SK-N-SH (cell line): Measurements from ENCODE around the gene GLTP. TPM values are rescaled to one million over a fixed set of nuclear protein-coding genes. Genes with fewer than 3 reads are reported as not detected.

ENCODE experiments used
- CTCF ChIA-PET: fragments of 300-600, 350-600 bp; formaldehyde crosslinking; extraction: SDS; loops from one replicate; lab custom pipeline; 2021; lab: Yijun Ruan, JAX
- POLR2A ChIA-PET: fragments of 350-600 bp; sonication (Branson Sonifier 250); formaldehyde crosslinking; extraction: SDS; loops from one replicate; lab custom pipeline; 2020; ENCODE audit warnings: antibody characterized with exemption, inconsistent platforms; lab: Yijun Ruan, JAX
- DNase-seq: peaks from one replicate; pipeline ENCODE4 v3.0.0; 2012
- H2AFZ ChIP-seq: fragments of 200-600 bp; sonication (generic); 2 replicates; pipeline ENCODE4 v1.8.1; 2016; ENCODE audit warnings: antibody characterized with exemption, mild to moderate bottlenecking, low read depth
- H3F3A ChIP-seq: fragments of 200-600 bp; sonication (generic); replicated peaks from 2 replicates; pipeline ENCODE3; 2016; ENCODE audit warnings: antibody characterized with exemption, mild to moderate bottlenecking; ENCODE audit not compliant: insufficient read depth
- H3K27ac ChIP-seq, 2 experiments: fragments of 200-500 bp in 1 of 2; fragments of 200-600 bp in 1 of 2; sonication (Bioruptor generic) in 1 of 2; sonication (generic), shearing (Covaris generic) in 1 of 2; 2 replicates each; pipeline versions ENCODE4 v1.5.1 to v1.6.1; 2014 to 2016; ENCODE audit warnings: low read depth in 2 of 2, inconsistent platforms in 1 of 2, low read length in 1 of 2, mild to moderate bottlenecking in 1 of 2, mixed read lengths in 1 of 2
- H3K27me3 ChIP-seq: fragments of 200-600 bp; sonication (generic), shearing (Covaris generic); 2 replicates; pipeline ENCODE4 v1.6.1; 2016; ENCODE audit warnings: mixed run types; ENCODE audit not compliant: insufficient read depth
- H3K36me3 ChIP-seq, 2 experiments: fragments of 200-500 bp in 1 of 2; fragments of 200-600 bp in 1 of 2; sonication (Bioruptor generic) in 1 of 2; sonication (generic) in 1 of 2; replicated peaks in 1 of 2; 2 replicates each; pipeline versions ENCODE3 to v1.5.1; 2014 to 2016; ENCODE audit warnings: low read length in 1 of 2, mild to moderate bottlenecking in 1 of 2; ENCODE audit not compliant: insufficient read depth in 2 of 2, control insufficient read depth in 1 of 2
- H3K4me1 ChIP-seq, 2 experiments: fragments of 200-500 bp in 1 of 2; fragments of 200-600 bp in 1 of 2; sonication (Bioruptor generic) in 1 of 2; sonication (generic), shearing (Covaris generic) in 1 of 2; 2 replicates each; pipeline versions ENCODE4 v1.5.1 to v1.6.1; 2014 to 2016; ENCODE audit warnings: low read depth in 1 of 2, low read length in 1 of 2, mixed run types in 1 of 2; ENCODE audit not compliant: insufficient read depth in 2 of 2, control insufficient read depth in 1 of 2
- H3K4me2 ChIP-seq: fragments of 200-600 bp; sonication (generic), shearing (Covaris generic); 2 replicates; pipeline ENCODE4 v1.6.1; 2017; ENCODE audit warnings: mixed run types
- H3K4me3 ChIP-seq, 2 experiments: fragments of 200-500 bp in 1 of 2; fragments of 200-600 bp in 1 of 2; sonication (Bioruptor generic) in 1 of 2; sonication (generic), shearing (Covaris generic) in 1 of 2; 2 replicates each; pipeline versions ENCODE4 v1.5.1 to v1.8.1; 2014 to 2016; ENCODE audit warnings: low read depth in 2 of 2, inconsistent platforms in 1 of 2, low read length in 1 of 2, mild to moderate bottlenecking in 1 of 2, mixed read lengths in 1 of 2, moderate library complexity in 1 of 2
- H3K79me2 ChIP-seq: fragments of 200-600 bp; sonication (generic); 2 replicates; pipeline ENCODE4 v1.8.1; 2017; ENCODE audit warnings: mild to moderate bottlenecking; ENCODE audit not compliant: insufficient read depth
- H3K9ac ChIP-seq: fragments of 200-600 bp; sonication (generic); 2 replicates; pipeline ENCODE4 v1.6.1; 2017; ENCODE audit warnings: mixed run types
- H3K9me2 ChIP-seq: fragments of 200-600 bp; sonication (generic); 2 replicates; pipeline ENCODE4 v1.6.1; 2017; ENCODE audit warnings: mixed run types
- H3K9me3 ChIP-seq: fragments of 200-600 bp; sonication (generic); 2 replicates; pipeline ENCODE4 v1.6.1; 2017; ENCODE audit warnings: mixed run types, mild to moderate bottlenecking, moderate library complexity
- H4K20me1 ChIP-seq: fragments of 200-600 bp; sonication (generic); 2 replicates; pipeline ENCODE4 v1.6.1; 2017; ENCODE audit warnings: mild to moderate bottlenecking, mixed run types; ENCODE audit not compliant: insufficient read depth
- EP300 ChIP-seq, 2 experiments: IDR thresholded peaks; 2 replicates each; pipeline versions ENCODE4 v1.4.0 to v1.6.1; 2012; ENCODE audit warnings: borderline replicate concordance in 1 of 2, low read depth in 1 of 2, low read length in 1 of 2
- FOSL2 ChIP-seq: IDR thresholded peaks from 2 replicates; pipeline ENCODE4 v1.4.0; 2012; ENCODE audit warnings: low read depth, mild to moderate bottlenecking, moderate library complexity, borderline replicate concordance
- FOXM1 ChIP-seq: IDR thresholded peaks from 2 replicates; pipeline ENCODE4 v1.4.0; 2012; ENCODE audit warnings: low read depth, mild to moderate bottlenecking
- GATA2 ChIP-seq: sonication (generic); formaldehyde crosslinking; IDR thresholded peaks from 2 replicates; pipeline ENCODE4 v1.5.0; 2020; ENCODE audit warnings: mild to moderate bottlenecking, missing genetic modification reagents
- MXI1 ChIP-seq: IDR thresholded peaks from 2 replicates; pipeline ENCODE4 v1.6.1; 2012; ENCODE audit warnings: mild to moderate bottlenecking, low read depth, low read length, improper control_type of control experiment
- NFIC ChIP-seq: IDR thresholded peaks from 2 replicates; pipeline ENCODE4 v1.4.0; 2012; ENCODE audit warnings: borderline replicate concordance
- RCOR1 ChIP-seq: fragments of 150-350 bp; IDR thresholded peaks from 2 replicates; pipeline ENCODE4 v1.6.1; 2017; ENCODE audit warnings: antibody characterized with exemption, low read length
- SIN3A ChIP-seq: IDR thresholded peaks from 2 replicates; pipeline ENCODE4 v1.6.1; 2012; ENCODE audit warnings: low read depth, mild to moderate bottlenecking, low read length, moderate library complexity, borderline replicate concordance
- TCF12 ChIP-seq: IDR thresholded peaks from 2 replicates; pipeline ENCODE4 v1.4.0; 2012
- WGBS: methylation state at CpG from one replicate; pipeline ENCODE4 v1.1.6; 2017; ENCODE audit warnings: low lambda C conversion rate; 5-methylcytosine and 5-hydroxymethylcytosine counted together
- polyA plus RNA-seq, 3 experiments: library from polyadenylated mRNA; depleted of rRNA; stranded (reverse); fragments of >200 nt; gene quantifications; 2 replicates each; pipeline ENCODE4 v1.2.3, GENCODE V29; 2012
- TF ChIP-seq, protein P1 (sequence below): fragments of 150-350 bp; IDR thresholded peaks from 2 replicates; pipeline ENCODE4 v1.6.1; 2017; ENCODE audit warnings: antibody characterized with exemption, low read length, low read depth, borderline replicate concordance
- TF ChIP-seq, protein P2 (sequence below): IDR thresholded peaks from 2 replicates; pipeline ENCODE4; 2012
- TF ChIP-seq, protein P3 (sequence below): fragments of 150-350 bp; IDR thresholded peaks from 2 replicates; pipeline ENCODE4 v1.6.1; 2016; ENCODE audit warnings: mild to moderate bottlenecking, low read depth, low read length

The GLTP gene
- polyA plus RNA-seq, 1 of the 3 experiments (the other 2 are of a cell fraction), result 23.0 TPM

DNA sequence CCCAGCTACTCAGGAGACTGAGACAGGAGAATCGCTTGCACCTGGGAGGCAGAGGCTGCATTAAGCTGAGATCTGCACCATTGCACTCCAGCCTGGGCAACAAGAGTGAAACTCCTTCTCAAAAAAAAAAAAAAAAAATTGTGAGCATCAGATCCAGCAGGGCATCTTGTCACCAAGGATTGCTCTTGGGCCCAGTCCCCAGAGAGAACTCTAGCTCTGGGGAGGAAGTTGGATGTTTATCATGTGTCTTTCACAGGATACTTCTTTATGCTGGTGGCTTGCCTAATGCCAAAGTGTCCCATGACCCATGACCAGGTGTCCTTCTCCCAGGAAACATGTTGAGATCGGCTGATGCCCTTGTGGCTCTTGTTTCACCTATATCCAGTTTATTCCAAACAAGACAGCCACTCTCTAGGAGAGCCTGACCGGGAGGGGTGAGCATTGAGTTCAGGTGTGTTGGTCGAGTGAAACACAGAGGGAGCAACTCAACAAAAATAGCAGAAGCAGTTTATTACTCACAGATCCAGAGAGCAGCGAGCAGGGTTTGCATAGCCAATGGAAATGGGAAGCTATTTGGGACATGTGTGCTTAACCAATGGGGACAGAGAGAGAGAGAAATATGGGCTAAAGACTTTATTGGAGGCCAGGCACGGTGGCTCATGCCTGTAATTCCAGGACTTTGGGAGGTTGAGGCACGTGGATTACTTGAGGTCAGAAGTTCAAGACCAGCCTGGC is 13.1 kb upstream of the GLTP start:
- Histone ChIP-seq H3K4me1 (peaks cover 0 to 4% of the 10 kb centered on the region in 2 experiments; a peak in 2 of 4 replicates), H3K9me2 (no peaks in the 10 kb centered on the region), H3F3A (peaks cover 10% of the 10 kb centered on the region), H3K4me2 (no peak overlapping the region), H3K9me3 (no peaks in the 10 kb centered on the region), H3K79me2 (no peaks in the 10 kb centered on the region), H3K9ac (no peak overlapping the region), H3K27ac (no peak overlapping the region), H3K4me3 (no peak overlapping the region), H3K36me3 (no peaks in the 10 kb centered on the region), H2AFZ (no peak overlapping the region), H4K20me1 (no peaks in the 10 kb centered on the region), H3K27me3 (no peaks in the 10 kb centered on the region)
- POLR2A ChIA-PET, result interaction anchor here (0.7 kb wide), 1 partner anchor 49 kb away, joined by 3 read pairs; no protein-coding TSS in a partner anchor
- DNase-seq, result no peak
- WGBS, result 59% methylated on average over 7 of the region's 7 CpGs
- TF ChIP-seq, protein P1, sequence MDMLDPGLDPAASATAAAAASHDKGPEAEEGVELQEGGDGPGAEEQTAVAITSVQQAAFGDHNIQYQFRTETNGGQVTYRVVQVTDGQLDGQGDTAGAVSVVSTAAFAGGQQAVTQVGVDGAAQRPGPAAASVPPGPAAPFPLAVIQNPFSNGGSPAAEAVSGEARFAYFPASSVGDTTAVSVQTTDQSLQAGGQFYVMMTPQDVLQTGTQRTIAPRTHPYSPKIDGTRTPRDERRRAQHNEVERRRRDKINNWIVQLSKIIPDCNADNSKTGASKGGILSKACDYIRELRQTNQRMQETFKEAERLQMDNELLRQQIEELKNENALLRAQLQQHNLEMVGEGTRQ, result no peak
- TF ChIP-seq, protein P2, sequence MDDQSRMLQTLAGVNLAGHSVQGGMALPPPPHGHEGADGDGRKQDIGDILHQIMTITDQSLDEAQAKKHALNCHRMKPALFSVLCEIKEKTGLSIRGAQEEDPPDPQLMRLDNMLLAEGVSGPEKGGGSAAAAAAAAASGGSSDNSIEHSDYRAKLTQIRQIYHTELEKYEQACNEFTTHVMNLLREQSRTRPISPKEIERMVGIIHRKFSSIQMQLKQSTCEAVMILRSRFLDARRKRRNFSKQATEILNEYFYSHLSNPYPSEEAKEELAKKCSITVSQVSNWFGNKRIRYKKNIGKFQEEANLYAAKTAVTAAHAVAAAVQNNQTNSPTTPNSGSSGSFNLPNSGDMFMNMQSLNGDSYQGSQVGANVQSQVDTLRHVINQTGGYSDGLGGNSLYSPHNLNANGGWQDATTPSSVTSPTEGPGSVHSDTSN, result no peak
- TF ChIP-seq SIN3A, result no peak
- no peak for TF ChIP-seq FOSL2
- TF ChIP-seq TCF12, result no peak
- no peak for TF ChIP-seq MXI1
- CTCF ChIA-PET, result interaction anchor here (1.4 to 2.5 kb wide), 2 partner anchors 17 to 40 kb away, joined by 3 to 6 read pairs; no protein-coding TSS in a partner anchor

DNA sequence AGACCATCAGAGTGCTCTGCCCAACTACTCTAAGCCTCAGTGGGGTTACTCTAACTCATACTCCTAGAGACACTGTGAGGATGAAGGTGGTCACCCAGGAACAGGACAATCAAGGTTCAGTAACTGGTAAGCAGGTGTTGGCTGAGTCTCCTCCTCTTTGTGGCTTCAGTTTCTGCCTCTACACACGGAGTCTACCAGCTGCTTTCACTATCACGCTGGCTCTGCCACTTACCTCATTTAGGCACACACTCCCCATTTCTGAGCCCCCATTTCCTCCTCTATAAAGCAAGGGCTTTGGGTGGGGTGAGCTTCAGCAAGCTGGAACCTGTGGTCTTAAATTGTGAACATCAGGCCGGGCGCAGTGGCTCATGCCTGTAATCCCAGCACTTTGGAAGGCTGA is 12.4 kb upstream of the GLTP start:
- Histone ChIP-seq H3K79me2 (no peaks in the 10 kb centered on the region), H3K27me3 (no peaks in the 10 kb centered on the region), H3F3A (peaks cover 12% of the 10 kb centered on the region), H3K4me1 (peaks cover 0 to 10% of the 10 kb centered on the region in 2 experiments; a peak in 2 of 4 replicates), H3K27ac (no peak overlapping the region), H3K36me3 (no peaks in the 10 kb centered on the region), H3K9me3 (no peaks in the 10 kb centered on the region), H3K4me2 (no peak overlapping the region), H3K9ac (no peak overlapping the region), H2AFZ (no peak overlapping the region), H4K20me1 (no peaks in the 10 kb centered on the region), H3K4me3 (no peak overlapping the region), H3K9me2 (no peaks in the 10 kb centered on the region)
- ChIA-PET CTCF (interaction anchor here (1.4 kb wide), 1 partner anchor 18 kb away, joined by 3 read pairs; no protein-coding TSS in a partner anchor), POLR2A (no interaction called here)
- WGBS, result 58% methylated on average over 4 of the region's 4 CpGs
- TF ChIP-seq EP300 (IDR thresholded peaks at IDR 0.05; ENCODE audit: borderline replicate concordance in 1 of 2, low read depth in 1 of 2, low read length in 1 of 2) (no peak), NFIC (no peak), FOXM1 (no peak), RCOR1 (no peak), GATA2 (no peak)
- TF ChIP-seq, protein P3, sequence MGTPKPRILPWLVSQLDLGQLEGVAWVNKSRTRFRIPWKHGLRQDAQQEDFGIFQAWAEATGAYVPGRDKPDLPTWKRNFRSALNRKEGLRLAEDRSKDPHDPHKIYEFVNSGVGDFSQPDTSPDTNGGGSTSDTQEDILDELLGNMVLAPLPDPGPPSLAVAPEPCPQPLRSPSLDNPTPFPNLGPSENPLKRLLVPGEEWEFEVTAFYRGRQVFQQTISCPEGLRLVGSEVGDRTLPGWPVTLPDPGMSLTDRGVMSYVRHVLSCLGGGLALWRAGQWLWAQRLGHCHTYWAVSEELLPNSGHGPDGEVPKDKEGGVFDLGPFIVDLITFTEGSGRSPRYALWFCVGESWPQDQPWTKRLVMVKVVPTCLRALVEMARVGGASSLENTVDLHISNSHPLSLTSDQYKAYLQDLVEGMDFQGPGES, result no peak
- no peak for DNase-seq
